GM12864 (cell line): ENCODE measurements around the gene IQCE.

Experiments
- DNase-seq: peaks from one replicate; pipeline ENCODE4 v3.0.0-alpha.2; 2011; ENCODE audit warnings: low read depth
- H3K4me3 ChIP-seq: 2 replicates; pipeline ENCODE4 v1.5.1; 2011; ENCODE audit warnings: mild to moderate bottlenecking, low read depth, low read length, control low read depth
- TF ChIP-seq, protein P1 (sequence below): IDR thresholded peaks from 2 replicates; pipeline ENCODE4 v1.5.1; 2011; ENCODE audit warnings: low read depth, mild to moderate bottlenecking, moderate library complexity, low read length, control low read depth, inconsistent platforms; ENCODE audit errors: missing control alignments

IQCE gene

DNA sequence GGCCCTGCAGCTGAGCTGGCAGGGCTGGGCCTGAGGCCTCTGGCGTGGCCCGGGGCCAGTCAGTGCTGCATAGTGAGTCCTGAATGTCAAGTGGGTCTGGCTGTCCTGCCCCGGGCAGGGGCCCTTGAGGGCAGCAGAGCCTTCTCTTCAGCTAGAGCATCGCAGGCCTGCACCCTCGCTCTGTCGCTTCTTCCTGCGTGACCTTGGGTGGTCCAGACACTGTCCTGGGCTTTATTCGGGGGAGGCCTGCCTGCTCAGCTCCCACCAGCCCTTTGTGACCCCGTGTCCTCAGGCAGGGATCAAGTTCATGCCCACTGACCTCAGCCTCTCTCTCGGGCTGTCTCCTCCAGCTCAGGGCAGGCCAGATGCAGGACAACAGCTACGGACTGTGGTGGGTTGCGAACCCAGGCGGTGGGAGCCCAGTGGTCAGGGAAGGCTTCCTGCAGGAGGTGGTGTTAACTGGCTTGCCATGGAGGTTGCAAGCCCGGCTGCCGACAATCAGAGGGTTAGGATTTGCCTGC is 76.4 kb downstream of the IQCE start:
- no peak overlapping the region for H3K4me3 ChIP-seq
- TF ChIP-seq, protein P1, sequence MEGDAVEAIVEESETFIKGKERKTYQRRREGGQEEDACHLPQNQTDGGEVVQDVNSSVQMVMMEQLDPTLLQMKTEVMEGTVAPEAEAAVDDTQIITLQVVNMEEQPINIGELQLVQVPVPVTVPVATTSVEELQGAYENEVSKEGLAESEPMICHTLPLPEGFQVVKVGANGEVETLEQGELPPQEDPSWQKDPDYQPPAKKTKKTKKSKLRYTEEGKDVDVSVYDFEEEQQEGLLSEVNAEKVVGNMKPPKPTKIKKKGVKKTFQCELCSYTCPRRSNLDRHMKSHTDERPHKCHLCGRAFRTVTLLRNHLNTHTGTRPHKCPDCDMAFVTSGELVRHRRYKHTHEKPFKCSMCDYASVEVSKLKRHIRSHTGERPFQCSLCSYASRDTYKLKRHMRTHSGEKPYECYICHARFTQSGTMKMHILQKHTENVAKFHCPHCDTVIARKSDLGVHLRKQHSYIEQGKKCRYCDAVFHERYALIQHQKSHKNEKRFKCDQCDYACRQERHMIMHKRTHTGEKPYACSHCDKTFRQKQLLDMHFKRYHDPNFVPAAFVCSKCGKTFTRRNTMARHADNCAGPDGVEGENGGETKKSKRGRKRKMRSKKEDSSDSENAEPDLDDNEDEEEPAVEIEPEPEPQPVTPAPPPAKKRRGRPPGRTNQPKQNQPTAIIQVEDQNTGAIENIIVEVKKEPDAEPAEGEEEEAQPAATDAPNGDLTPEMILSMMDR = no peak
- DNase-seq = no peak

DNA sequence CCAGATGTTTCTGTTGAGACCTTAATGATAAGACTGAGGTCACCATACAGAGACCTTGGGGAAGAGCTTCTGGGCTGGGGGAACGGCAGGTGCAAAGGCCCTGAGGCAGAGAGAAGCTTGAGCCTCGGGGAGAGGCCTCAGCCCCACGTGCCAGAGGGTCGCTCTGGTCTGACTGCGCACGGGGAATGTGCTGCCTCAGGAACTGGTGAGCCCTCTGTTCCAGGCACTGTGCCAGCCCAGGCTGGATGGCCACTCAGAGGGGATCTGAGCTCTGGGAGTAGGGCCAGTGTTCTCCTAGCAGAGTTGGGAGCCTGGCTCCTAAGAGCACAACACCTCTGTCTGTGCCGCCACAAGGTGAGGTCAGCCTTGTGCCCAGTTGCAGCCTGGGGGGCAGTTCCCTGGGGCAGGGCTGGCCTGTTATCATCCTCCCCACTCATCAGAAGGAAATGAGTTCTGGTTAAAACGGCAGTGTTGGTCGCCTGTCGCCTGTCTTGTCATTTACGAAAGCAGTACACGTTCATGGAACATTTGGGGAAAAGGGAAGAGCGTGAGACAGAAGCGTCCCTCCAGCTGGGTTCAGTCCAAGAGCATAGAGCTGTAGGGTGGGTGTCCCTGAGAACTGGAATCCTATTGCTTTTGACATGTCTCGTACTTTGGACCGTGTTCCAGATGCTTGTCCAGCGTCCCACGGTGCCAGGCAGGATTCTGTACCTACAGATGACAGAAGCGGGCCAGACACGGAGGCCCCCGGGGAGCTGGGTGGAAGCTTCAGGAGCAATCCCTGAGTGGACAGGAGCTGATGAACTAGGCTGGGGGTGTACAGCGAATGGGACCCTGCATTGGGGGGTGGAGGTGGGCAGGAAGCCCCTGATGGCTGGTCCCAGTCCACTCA is 77.3 kb downstream of the IQCE start:
- TF ChIP-seq, protein P1 = no peak
- no peak for DNase-seq

DNA sequence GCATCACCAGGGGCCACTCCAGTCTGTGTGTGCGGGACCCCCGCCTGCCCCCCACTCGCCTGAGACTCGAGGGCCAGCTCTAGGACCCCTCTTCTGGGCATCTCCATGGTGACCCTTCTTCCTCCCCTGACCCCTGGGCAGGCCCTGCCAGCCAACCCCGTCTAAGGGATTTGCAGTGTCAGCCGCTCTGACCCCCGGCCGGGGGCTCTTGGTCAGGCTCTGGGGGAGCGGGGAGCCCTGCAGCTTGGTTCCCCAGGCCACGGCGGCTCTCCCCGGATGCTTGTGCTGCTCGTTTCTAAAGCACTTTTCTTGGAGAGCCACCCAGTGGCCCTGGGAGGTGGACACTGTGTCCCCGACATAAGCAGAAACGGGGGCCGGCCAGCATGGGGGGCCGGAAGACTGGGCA is 78.3 kb downstream of the IQCE start:
- DNase-seq = no peak
- TF ChIP-seq, protein P1 = no peak
- H3K4me3 ChIP-seq = no peak overlapping the region

More for the DNA sequence above, 77.3 kb downstream of the IQCE start:
- H3K4me3 ChIP-seq = no peak overlapping the region

DNA sequence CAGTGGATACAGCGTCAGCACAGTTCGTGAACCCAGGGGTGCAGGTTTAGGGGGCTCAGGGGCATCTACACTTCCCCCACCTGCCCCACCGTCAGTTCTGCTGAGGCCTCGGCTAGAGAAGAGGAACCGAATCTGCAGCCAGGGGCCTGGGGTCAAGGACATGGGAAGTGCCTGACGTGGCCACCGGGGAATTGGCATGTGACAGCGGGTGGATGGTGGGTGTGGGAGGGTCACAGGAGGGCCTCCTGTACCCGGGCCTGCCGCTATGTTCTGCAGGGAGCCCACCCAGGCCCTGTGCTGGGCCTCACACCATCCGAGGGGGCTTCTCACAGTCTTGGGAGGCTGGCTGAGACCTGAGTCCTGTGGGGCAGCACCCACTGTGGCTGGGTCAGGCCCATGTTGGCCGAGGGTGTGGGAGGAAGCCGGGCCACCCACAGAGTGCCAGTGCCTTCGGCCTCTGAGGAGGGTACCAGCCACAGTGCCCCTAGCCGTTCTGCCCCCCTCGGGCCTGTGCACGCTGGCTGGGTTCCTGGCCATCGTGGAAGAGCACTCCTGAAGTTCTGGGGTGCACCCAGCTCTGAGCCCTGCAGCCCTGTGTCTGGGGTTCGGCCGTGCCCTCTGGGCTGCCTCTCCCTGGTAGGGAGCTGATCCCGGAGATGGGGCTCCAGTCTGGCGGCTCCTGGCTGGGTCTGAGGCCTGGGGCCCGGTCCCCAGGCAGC is 78.9 kb downstream of the IQCE start:
- DNase-seq = no peak
- H3K4me3 ChIP-seq = no peak overlapping the region
- TF ChIP-seq, protein P1 = no peak

DNA sequence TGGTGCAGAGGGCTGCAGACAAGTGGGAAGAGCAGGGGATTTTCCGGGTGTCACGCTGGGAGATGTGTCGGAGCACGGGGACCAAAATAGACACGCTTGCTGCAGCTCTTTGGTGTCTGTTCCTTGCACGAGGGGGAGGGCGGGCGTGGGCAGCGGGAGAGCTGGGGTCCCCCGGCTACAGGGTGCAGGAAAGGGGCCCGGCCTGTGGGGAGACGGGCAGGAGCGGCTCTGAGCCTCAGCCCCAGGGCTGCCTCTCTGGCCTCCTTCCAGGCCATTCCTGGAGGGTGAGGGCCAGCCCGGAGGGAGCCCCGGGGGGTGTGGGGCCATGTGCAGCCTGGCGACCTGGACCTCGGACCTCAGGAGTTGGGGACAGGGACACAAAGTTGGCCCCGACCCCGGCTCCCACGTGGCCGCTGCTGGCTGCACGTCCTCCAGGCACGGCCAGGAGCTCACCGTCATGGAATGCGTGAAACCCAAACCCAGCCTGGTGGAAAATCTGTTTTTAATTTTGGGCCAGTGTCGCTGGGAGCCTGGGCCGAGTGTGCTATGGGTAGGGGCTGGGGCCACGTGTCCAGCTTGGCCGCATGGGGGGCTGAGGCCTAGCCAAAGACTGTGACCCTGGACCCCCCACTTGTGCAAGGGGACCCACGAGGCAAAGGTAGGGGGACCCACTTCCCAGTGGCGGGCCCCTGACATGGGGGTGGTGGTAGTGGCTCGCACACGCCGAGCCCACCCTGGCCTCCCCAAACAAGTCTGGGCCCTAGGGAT is 79.6 kb downstream of the IQCE start:
- TF ChIP-seq, protein P1 = no peak
- no peak overlapping the region for H3K4me3 ChIP-seq
- DNase-seq = no peak

DNA sequence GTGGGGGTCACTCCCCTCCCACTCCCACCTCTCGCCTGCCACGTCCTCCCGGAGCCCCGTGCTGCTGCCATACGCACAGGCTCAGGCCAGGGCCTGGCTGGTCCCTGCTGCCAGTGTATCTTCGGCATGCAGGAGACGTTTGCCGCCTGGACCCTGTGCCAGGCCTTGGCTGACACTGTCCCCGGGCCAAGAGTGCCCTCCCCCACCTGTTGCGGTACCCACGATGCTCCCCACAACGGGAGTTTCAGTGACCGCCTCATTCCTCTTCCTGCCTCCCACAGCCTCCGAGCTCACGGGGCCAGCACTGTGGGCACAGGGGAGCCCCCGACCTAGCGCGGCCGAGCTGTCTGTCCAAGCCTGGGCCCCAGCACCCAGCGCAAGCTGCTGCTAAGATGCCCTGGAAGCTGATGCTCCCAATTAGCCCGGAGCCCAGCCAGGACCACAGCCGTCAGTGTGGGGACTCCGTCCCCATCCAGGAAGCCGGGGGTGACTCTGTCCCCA is 80.5 kb downstream of the IQCE start:
- no peak for DNase-seq
- TF ChIP-seq, protein P1 = no peak
- H3K4me3 ChIP-seq = no peak overlapping the region
